Posterior vena cava (tissue), 2 donors: ENCODE measurements around the gene GFY. TPM values are rescaled to one million over a fixed set of nuclear protein-coding genes. Genes with fewer than 3 reads are reported as not detected.

Source experiments
- total RNA-seq, 2 donors: library from RNA; stranded (reverse); fragmentation: NEBNext Ultra II Directional; extraction: Animal tissue kit (Norgen Biotek cat#: 25700); gene quantifications; one replicate each; pipeline ENCODE4 v1.2.1, GENCODE V29; 2021
- donor health status: DM: yes; HTN: yes; CAD: no.
- donor health status: DM: yes; HTN: yes; CAD: no.

Gene GFY
- total RNA-seq, 2 donors from 2014 or later, result not detected

Other genes with a start within 250 kb of the GFY start
- 1 to 10 TPM; 1.7 to 2.6 TPM for gene SLC6A16, start 100.2 kb upstream of the GFY start, total RNA-seq
- 10 to 100 TPM; 11.5 to 19.6 TPM for gene CD37, start 90.0 kb upstream of the GFY start, total RNA-seq
- gene TEAD2, start 63.0 kb upstream of the GFY start, total RNA-seq, result 10 to 100 TPM; 31.0 to 32.4 TPM
- not detected for gene DKKL1, start 61.5 kb upstream of the GFY start, total RNA-seq
- not detected for gene KASH5, start 37.1 kb upstream of the GFY start, total RNA-seq
- not detected for gene PTH2, start 1.9 kb upstream of the GFY start, total RNA-seq
- 1 to 10 TPM; 1.5 to 2.8 TPM for gene SLC17A7, start 16.1 kb downstream of the GFY start, total RNA-seq
- gene PIH1D1, start 26.4 kb downstream of the GFY start, total RNA-seq, result 10 to 100 TPM; 34.4 to 36.6 TPM
- gene ALDH16A1, start 27.8 kb downstream of the GFY start, total RNA-seq, result 10 to 100 TPM; 17.3 to 24.2 TPM
- 10 to 100 TPM in 1 of 2 donors, 1 to 10 TPM in 1; 7.3 to 12.0 TPM for gene FLT3LG, start 48.8 kb downstream of the GFY start, total RNA-seq
- 1,000 to 10,000 TPM; 1,658 to 1,769 TPM for gene RPL13A, start 62.2 kb downstream of the GFY start, total RNA-seq
- gene RPS11, start 71.0 kb downstream of the GFY start, total RNA-seq, result 1,000 to 10,000 TPM; 1,242 to 1,344 TPM
- 100 to 1,000 TPM; 192 to 304 TPM for gene FCGRT, start 87.3 kb downstream of the GFY start, total RNA-seq
- 100 to 1,000 TPM in 1 of 2 donors, 10 to 100 TPM in 1; 94.0 to 128 TPM for gene RCN3, start 102.6 kb downstream of the GFY start, total RNA-seq
- gene NOSIP, start 155.2 kb downstream of the GFY start, total RNA-seq, result 10 to 100 TPM; 35.8 to 36.0 TPM
- under 1 TPM; 0.46 to 0.52 TPM for gene PRRG2, start 155.9 kb downstream of the GFY start, total RNA-seq
- gene PRR12, start 165.8 kb downstream of the GFY start, total RNA-seq, result 10 to 100 TPM; 18.8 to 21.7 TPM
- gene RRAS, start 214.8 kb downstream of the GFY start, total RNA-seq, result 100 to 1,000 TPM; 124 to 173 TPM
- 10 to 100 TPM; 43.5 to 55.1 TPM for gene SCAF1, start 216.8 kb downstream of the GFY start, total RNA-seq
- 10 to 100 TPM; 40.6 to 50.9 TPM for gene IRF3, start 240.5 kb downstream of the GFY start, total RNA-seq
- 1 to 10 TPM; 8.5 to 9.3 TPM for gene BCL2L12, start 240.5 kb downstream of the GFY start, total RNA-seq